ENCODE data around the gene MLLT10. TPM values are rescaled to one million over a fixed set of nuclear protein-coding genes. Genes with fewer than 3 reads are reported as not detected.

Gene MLLT10
- total RNA-seq, 1 donor from 2014 or later, result 32.3 TPM

DNA sequence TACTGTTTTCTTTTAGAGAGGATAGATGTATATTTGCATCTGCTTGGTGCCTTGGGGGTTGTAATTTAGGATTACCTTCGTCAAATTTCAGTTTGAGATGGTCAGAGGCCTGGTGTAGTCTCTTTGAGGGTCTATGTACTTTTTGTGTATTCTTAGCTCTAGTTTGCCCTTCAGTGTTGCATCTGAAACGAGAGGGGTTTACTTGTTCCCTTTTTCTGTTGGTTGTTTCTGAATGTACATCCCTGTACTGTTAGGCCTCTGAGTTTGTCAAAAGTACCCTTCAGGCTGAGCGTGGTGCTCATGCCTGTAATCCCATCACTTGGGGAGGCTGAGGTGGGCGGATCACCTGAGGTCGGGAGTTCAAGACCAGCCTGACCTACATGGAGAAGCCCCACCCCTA, 60.0 kb downstream of the MLLT10 start:
- Histone ChIP-seq H3K36me3 (ENCODE audit: control insufficient read depth, insufficient read depth, low read length) (no peaks in the 10 kb centered on the region), H3K27me3 (ENCODE audit: control insufficient read depth, insufficient read depth, low read length) (no peaks in the 10 kb centered on the region), H3K4me3 (ENCODE audit: low read depth, low read length) (no peak overlapping the region)
- TF ChIP-seq, protein P1, sequence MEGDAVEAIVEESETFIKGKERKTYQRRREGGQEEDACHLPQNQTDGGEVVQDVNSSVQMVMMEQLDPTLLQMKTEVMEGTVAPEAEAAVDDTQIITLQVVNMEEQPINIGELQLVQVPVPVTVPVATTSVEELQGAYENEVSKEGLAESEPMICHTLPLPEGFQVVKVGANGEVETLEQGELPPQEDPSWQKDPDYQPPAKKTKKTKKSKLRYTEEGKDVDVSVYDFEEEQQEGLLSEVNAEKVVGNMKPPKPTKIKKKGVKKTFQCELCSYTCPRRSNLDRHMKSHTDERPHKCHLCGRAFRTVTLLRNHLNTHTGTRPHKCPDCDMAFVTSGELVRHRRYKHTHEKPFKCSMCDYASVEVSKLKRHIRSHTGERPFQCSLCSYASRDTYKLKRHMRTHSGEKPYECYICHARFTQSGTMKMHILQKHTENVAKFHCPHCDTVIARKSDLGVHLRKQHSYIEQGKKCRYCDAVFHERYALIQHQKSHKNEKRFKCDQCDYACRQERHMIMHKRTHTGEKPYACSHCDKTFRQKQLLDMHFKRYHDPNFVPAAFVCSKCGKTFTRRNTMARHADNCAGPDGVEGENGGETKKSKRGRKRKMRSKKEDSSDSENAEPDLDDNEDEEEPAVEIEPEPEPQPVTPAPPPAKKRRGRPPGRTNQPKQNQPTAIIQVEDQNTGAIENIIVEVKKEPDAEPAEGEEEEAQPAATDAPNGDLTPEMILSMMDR (IDR thresholded peaks at IDR 0.05; ENCODE audit: insufficient read depth, low read length, poor library complexity, severe bottlenecking), result no peak
- no peak for DNase-seq (ENCODE audit: low read depth)

DNA sequence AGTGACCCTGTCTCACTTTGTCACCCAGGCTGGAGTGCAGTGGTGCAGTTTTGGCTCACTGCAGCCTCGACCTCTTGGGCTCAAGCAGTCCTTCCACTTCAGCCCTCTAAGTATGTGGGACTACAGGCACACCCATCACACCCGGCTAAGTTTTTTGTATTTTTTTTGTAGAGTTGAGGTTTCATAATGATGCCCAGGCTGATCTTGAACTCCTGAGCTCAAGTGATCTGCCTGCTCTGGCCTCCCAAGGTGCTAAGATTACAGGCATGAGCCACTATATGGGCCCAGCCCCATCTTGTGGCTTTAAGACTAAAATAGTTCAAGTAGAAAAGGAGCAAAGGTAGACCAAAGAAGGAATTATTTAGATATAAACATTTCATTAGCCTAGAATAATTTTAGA, 65.5 kb downstream of the MLLT10 start:
- H3K27me3 ChIP-seq (ENCODE audit: control insufficient read depth, insufficient read depth, low read length), result no peaks in the 10 kb centered on the region
- DNase-seq (ENCODE audit: low read depth), result no peak
- no peak overlapping the region for H3K4me3 ChIP-seq (ENCODE audit: low read depth, low read length)
- TF ChIP-seq, protein P1 (IDR thresholded peaks at IDR 0.05; ENCODE audit: insufficient read depth, low read length, poor library complexity, severe bottlenecking), result no peak
- H3K36me3 ChIP-seq (ENCODE audit: control insufficient read depth, insufficient read depth, low read length), result no peaks in the 10 kb centered on the region

DNA sequence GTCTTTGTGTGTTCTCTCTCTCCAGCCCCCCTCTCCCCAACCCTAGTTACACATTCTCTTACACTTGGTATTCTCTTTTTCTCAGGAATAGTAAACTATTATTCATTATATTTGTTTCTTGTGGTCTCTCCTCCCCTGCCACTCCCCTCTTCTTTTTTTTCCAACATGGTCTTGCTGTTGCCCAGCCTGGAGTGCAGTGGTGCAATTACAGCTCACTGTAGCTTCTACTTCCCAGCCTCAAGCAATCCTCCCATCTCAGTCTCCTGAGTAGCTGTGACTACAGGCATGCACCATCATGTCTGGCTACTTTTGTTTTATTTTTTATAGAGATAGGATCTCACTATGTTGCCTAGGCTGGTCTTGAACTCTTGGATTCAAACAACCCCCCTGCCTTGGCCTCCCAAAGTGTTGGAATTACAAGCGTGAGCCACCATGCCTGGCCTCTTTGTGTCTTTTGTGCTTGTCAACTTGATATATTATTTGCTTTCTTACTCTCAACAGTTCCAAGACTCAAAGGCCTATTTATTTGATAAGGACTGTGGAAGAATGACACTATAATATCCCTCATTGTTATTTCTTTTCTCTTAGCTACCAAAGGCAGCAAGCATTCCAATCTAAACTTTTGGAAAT, 66.9 kb downstream of the MLLT10 start:
- H3K36me3 ChIP-seq (ENCODE audit: control insufficient read depth, insufficient read depth, low read length), result no peaks in the 10 kb centered on the region
- TF ChIP-seq, protein P1 (IDR thresholded peaks at IDR 0.05; ENCODE audit: insufficient read depth, low read length, poor library complexity, severe bottlenecking), result no peak
- no peak for DNase-seq (ENCODE audit: low read depth)

DNA sequence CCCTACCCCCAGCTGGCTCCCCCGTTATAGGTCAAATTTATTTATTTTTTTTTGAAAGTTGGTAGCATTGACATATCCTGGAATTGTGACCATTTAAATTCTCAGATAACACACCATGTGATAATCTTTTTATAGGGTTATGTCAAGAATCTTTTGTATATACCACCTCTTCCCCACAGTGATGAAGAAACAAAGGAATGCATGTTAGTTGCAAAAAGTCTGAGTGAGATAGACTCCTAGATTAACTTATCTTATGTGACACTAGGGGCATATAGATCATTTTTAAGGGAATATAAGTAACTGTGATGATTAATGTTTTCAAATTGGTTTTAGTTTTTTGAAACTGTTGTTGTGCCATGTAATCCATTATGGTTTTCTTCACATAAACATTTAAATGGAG, 68.3 kb downstream of the MLLT10 start:
- Histone ChIP-seq H3K36me3 (ENCODE audit: control insufficient read depth, insufficient read depth, low read length) (no peaks in the 10 kb centered on the region), H3K4me3 (ENCODE audit: low read depth, low read length) (no peak overlapping the region), H3K27me3 (ENCODE audit: control insufficient read depth, insufficient read depth, low read length) (no peaks in the 10 kb centered on the region)
- TF ChIP-seq, protein P1 (IDR thresholded peaks at IDR 0.05; ENCODE audit: insufficient read depth, low read length, poor library complexity, severe bottlenecking), result no peak
- DNase-seq (ENCODE audit: low read depth), result no peak

More for the DNA sequence above, 66.9 kb downstream of the MLLT10 start:
- H3K27me3 ChIP-seq (ENCODE audit: control insufficient read depth, insufficient read depth, low read length), result no peaks in the 10 kb centered on the region
- no peak overlapping the region for H3K4me3 ChIP-seq (ENCODE audit: low read depth, low read length)

DNA sequence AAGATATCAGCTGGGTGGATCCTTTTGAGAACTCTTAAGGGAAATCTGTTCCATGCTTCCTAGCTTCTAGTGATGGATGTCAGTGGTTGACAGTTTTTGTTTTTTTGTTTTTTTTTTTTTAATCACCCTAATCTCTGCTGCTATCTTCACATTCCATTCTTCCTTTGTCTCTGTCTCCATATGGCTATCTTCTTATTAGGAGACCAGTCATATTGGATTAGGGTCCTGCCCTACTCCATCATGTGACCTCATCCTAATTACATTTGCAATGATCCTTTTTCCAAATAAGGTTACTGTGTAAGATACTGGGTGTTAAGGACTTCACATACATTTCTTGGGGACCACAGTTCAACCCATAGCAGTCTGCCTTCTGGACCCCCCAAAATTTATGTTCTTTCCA, 69.7 kb downstream of the MLLT10 start:
- TF ChIP-seq, protein P1 (IDR thresholded peaks at IDR 0.05; ENCODE audit: insufficient read depth, low read length, poor library complexity, severe bottlenecking), result no peak
- Histone ChIP-seq H3K36me3 (ENCODE audit: control insufficient read depth, insufficient read depth, low read length) (no peaks in the 10 kb centered on the region), H3K4me3 (ENCODE audit: low read depth, low read length) (no peak overlapping the region), H3K27me3 (ENCODE audit: control insufficient read depth, insufficient read depth, low read length) (no peaks in the 10 kb centered on the region)
- no peak for DNase-seq (ENCODE audit: low read depth)

DNA sequence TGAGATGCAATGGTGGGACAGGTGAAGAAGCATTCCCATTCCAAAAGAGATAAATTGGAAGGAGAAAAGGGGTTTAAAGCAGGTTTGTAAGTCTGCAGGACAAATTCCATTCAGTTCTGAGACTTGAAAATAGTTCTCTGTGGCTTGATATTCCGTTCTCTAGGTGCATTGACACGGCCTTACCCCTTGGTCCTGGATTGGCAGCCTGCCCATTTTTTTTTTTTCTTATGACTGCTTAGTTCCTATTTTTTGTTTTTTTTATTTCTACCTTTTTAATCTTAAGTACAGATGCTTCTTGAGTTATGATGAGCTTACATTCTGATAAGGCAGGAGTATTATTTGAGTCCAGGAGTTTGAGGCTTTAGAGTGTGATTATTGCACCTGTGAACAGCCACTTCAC, 70.6 kb downstream of the MLLT10 start:
- Histone ChIP-seq H3K27me3 (ENCODE audit: control insufficient read depth, insufficient read depth, low read length) (no peaks in the 10 kb centered on the region), H3K4me3 (ENCODE audit: low read depth, low read length) (no peak overlapping the region), H3K36me3 (ENCODE audit: control insufficient read depth, insufficient read depth, low read length) (no peaks in the 10 kb centered on the region)
- DNase-seq (ENCODE audit: low read depth), result no peak
- TF ChIP-seq, protein P1 (IDR thresholded peaks at IDR 0.05; ENCODE audit: insufficient read depth, low read length, poor library complexity, severe bottlenecking), result no peak
